Suprapubic skin (tissue), 4 donors: ENCODE results near the gene GRB10. TPM values are rescaled to one million over a fixed set of nuclear protein-coding genes. Genes with fewer than 3 reads are reported as not detected.

ENCODE experiments used
- DNase-seq, 2 donors: peaks; one replicate each; pipeline ENCODE4 v3.0.0-alpha.2; 2019; ENCODE audit warnings: low spot score in 2 of 2
- H3K27ac ChIP-seq: fragments of 200-600 bp; sonication (generic); one replicate; pipeline ENCODE4 v1.5.1; 2019
- H3K27me3 ChIP-seq: fragments of 200-600 bp; sonication (generic); one replicate; pipeline ENCODE4 v1.5.1; 2019
- H3K36me3 ChIP-seq: fragments of 200-600 bp; sonication (generic); one replicate; pipeline ENCODE4 v1.5.1; 2019
- H3K4me1 ChIP-seq: fragments of 200-600 bp; sonication (generic); one replicate; pipeline ENCODE4 v1.5.1; 2019
- H3K4me3 ChIP-seq: fragments of 200-600 bp; sonication (generic); one replicate; pipeline ENCODE4 v1.5.1; 2019; ENCODE audit warnings: mild to moderate bottlenecking
- H3K9me3 ChIP-seq: fragments of 200-600 bp; sonication (generic); one replicate; pipeline ENCODE4 v1.5.1; 2019
- EP300 ChIP-seq: sonication (generic); formaldehyde crosslinking; IDR thresholded peaks from one replicate; pipeline ENCODE4 v1.6.1; 2017; ENCODE audit warnings: antibody characterized with exemption
- POLR2A ChIP-seq, 2 donors: fragments of 450-650 bp; IDR thresholded peaks; one replicate each; pipeline ENCODE4 v1.6.1; 2017; ENCODE audit warnings: antibody characterized with exemption in 2 of 2, mild to moderate bottlenecking in 2 of 2, moderate library complexity in 2 of 2
- POLR2AphosphoS5 ChIP-seq, 3 donors: sonication (generic); formaldehyde crosslinking; IDR thresholded peaks; one replicate each; pipeline ENCODE4 v1.6.1; 2017; ENCODE audit warnings: antibody characterized with exemption in 3 of 3
- WGBS: methylation state at CpG from one replicate; pipeline ENCODE4 v1.1.5; 2018; 5-methylcytosine and 5-hydroxymethylcytosine counted together
- total RNA-seq, 4 donors: library from RNA; depleted of rRNA; stranded (reverse); fragments of >200 nt; gene quantifications; one replicate each; pipeline ENCODE4 v1.1.0, GENCODE V29; 2016
- TF ChIP-seq, protein P1 (sequence below), 2 donors: fragments of 200-600 bp in 1 of 2; fragments of 450-650 bp in 1 of 2; sonication (generic) in 1 of 2; IDR thresholded peaks; one replicate each; pipeline ENCODE4 v1.5.1; 2016 to 2019; ENCODE audit warnings: antibody characterized with exemption in 2 of 2, mild to moderate bottlenecking in 1 of 2, moderate library complexity in 1 of 2

The GRB10 gene
- total RNA-seq, 4 donors from 2014 or later = 7.8 to 56.2 (median 11.5) TPM

- WGBS = 90% methylated on average over 1 of the region's 1 CpG
- TF ChIP-seq, protein P1, sequence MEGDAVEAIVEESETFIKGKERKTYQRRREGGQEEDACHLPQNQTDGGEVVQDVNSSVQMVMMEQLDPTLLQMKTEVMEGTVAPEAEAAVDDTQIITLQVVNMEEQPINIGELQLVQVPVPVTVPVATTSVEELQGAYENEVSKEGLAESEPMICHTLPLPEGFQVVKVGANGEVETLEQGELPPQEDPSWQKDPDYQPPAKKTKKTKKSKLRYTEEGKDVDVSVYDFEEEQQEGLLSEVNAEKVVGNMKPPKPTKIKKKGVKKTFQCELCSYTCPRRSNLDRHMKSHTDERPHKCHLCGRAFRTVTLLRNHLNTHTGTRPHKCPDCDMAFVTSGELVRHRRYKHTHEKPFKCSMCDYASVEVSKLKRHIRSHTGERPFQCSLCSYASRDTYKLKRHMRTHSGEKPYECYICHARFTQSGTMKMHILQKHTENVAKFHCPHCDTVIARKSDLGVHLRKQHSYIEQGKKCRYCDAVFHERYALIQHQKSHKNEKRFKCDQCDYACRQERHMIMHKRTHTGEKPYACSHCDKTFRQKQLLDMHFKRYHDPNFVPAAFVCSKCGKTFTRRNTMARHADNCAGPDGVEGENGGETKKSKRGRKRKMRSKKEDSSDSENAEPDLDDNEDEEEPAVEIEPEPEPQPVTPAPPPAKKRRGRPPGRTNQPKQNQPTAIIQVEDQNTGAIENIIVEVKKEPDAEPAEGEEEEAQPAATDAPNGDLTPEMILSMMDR (IDR thresholded peaks at IDR 0.05) = no peak
- TF ChIP-seq EP300 (no peak), POLR2AphosphoS5 (IDR thresholded peaks at IDR 0.05) (no peak), POLR2A (IDR thresholded peaks at IDR 0.05) (no peak)
- Histone ChIP-seq H3K9me3 (peaks cover 9% of the 10 kb centered on the region), H3K27ac (no peak overlapping the region), H3K36me3 (no peaks in the 10 kb centered on the region), H3K4me3 (no peak overlapping the region), H3K27me3 (no peaks in the 10 kb centered on the region), H3K4me1 (no peaks in the 10 kb centered on the region)
- DNase-seq = no peak
These were observed 148.3 kb downstream of the GRB10 start for GRCh38 chr7:50634378-50634777.

DNA sequence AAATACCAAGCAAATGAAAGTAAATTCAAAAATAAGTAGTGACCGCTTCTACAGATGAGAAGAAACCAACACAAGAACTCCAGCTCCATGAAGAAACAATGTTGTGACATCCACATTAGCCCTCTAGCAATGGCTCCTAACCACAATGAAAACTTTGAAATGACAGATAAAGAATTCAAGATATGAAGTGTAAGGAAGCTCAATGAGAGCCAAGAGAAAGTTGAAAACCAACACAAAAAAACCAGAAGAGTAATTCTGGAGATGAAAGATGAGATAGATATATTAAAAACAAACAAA is 149.3 kb downstream of the GRB10 start:
- H3K4me1 ChIP-seq = no peaks in the 10 kb centered on the region
- no peak overlapping the region for H3K27ac ChIP-seq
- peaks cover 9% of the 10 kb centered on the region for H3K9me3 ChIP-seq
- TF ChIP-seq POLR2A (IDR thresholded peaks at IDR 0.05) (no peak), EP300 (no peak), POLR2AphosphoS5 (IDR thresholded peaks at IDR 0.05) (no peak)
- TF ChIP-seq, protein P1 (IDR thresholded peaks at IDR 0.05) = no peak
- no peaks in the 10 kb centered on the region for H3K36me3 ChIP-seq
- DNase-seq = no peak
- H3K27me3 ChIP-seq = no peaks in the 10 kb centered on the region
- 93% methylated on average over 1 of the region's 1 CpG for WGBS
- H3K4me3 ChIP-seq = no peak overlapping the region

GRCh38 chr7:50632561-50633413 is 149.9 kb downstream of the GRB10 start:
- Histone ChIP-seq H3K27ac (no peak overlapping the region), H3K9me3 (peaks cover 9% of the 10 kb centered on the region), H3K27me3 (no peaks in the 10 kb centered on the region), H3K4me3 (no peak overlapping the region), H3K4me1 (no peaks in the 10 kb centered on the region), H3K36me3 (no peaks in the 10 kb centered on the region)
- 53% methylated on average over 4 of the region's 10 CpGs for WGBS
- TF ChIP-seq POLR2AphosphoS5 (IDR thresholded peaks at IDR 0.05) (no peak), EP300 (no peak)
- TF ChIP-seq, protein P1 (IDR thresholded peaks at IDR 0.05) = peak; percentile 36 to 80
- no peak for DNase-seq

DNA sequence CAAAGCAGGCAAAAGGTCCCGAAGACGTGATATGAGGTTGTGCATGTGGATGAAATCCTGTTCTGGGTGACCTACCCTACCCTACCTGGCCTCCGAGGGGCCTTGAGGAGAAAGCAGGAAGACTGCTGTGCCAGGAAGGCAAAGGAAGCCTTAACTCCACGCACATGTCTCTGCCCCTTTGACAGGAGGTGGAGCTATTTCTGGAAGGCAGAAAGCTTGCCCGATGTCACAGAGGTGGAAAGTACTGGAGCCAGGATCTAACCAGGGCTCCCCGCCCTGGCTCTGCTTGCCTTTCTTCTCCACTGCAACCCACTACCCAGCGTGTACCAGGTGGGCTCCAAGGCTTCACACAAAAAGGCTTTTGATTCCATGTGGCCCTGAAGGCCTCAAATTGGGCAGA is 151.1 kb downstream of the GRB10 start:
- 86% methylated on average over 7 of the region's 7 CpGs for WGBS
- H3K4me3 ChIP-seq = no peak overlapping the region
- H3K9me3 ChIP-seq = peaks cover 9% of the 10 kb centered on the region
- no peak for TF ChIP-seq POLR2A (IDR thresholded peaks at IDR 0.05)
- TF ChIP-seq POLR2AphosphoS5 (IDR thresholded peaks at IDR 0.05) = no peak
- no peak for TF ChIP-seq EP300
- TF ChIP-seq, protein P1 (IDR thresholded peaks at IDR 0.05) = no peak
- DNase-seq = no peak
- no peak overlapping the region for H3K27ac ChIP-seq
- no peaks in the 10 kb centered on the region for H3K27me3 ChIP-seq
- peaks cover 2% of the 10 kb centered on the region for H3K36me3 ChIP-seq
- H3K4me1 ChIP-seq = no peaks in the 10 kb centered on the region

GRCh38 chr7:50631100-50631499 is 151.6 kb downstream of the GRB10 start:
- H3K4me3 ChIP-seq = no peak overlapping the region
- over 99% methylated on average over 6 of the region's 6 CpGs for WGBS
- no peak for DNase-seq
- no peak overlapping the region for H3K27ac ChIP-seq
- H3K27me3 ChIP-seq = no peaks in the 10 kb centered on the region
- peaks cover 8% of the 10 kb centered on the region for H3K36me3 ChIP-seq
- peaks cover 5% of the 10 kb centered on the region for H3K9me3 ChIP-seq
- no peaks in the 10 kb centered on the region for H3K4me1 ChIP-seq
- TF ChIP-seq, protein P1 (IDR thresholded peaks at IDR 0.05) = no peak
- no peak for TF ChIP-seq POLR2AphosphoS5 (IDR thresholded peaks at IDR 0.05)
- TF ChIP-seq POLR2A (IDR thresholded peaks at IDR 0.05) = no peak
- no peak for TF ChIP-seq EP300
